Measurements from ENCODE around the gene SLC66A2. TPM values are rescaled to one million over a fixed set of nuclear protein-coding genes. Genes with fewer than 3 reads are reported as not detected.

The SLC66A2 gene
- total RNA-seq, 1 experiment from 2014 or later, result 37.7 TPM

GRCh38 chr18:79899609-79900445 lies 51.6 kb downstream of the SLC66A2 start:
- no peak overlapping the region for H3K27ac ChIP-seq
- H3K9me3 ChIP-seq (replicated peaks), result peaks cover 46% of the 10 kb centered on the region

DNA sequence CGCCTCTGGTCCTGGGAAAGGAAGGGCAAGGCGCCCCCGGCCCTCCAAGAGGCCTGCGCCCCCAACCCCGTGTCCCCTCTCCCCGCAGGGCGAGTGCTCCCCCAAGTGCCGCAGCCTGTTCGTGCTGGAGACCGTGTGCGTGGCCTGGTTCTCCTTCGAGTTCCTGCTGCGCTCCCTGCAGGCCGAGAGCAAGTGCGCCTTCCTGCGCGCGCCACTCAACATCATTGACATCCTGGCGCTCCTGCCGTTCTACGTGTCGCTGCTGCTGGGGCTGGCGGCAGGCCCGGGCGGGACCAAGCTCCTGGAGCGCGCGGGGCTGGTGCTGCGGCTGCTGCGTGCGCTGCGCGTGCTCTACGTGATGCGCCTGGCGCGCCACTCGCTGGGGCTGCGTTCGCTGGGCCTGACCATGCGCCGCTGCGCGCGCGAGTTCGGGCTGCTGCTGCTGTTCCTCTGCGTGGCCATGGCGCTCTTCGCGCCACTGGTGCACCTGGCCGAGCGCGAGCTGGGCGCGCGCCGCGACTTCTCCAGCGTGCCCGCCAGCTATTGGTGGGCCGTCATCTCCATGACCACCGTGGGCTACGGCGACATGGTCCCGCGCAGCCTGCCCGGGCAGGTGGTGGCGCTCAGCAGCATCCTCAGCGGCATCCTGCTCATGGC lies 52.4 kb downstream of the SLC66A2 start:
- Histone ChIP-seq H3K4me1 (replicated peaks) (no peaks in the 10 kb centered on the region), H3K9me3 (replicated peaks) (peaks cover 46% of the 10 kb centered on the region)

More at GRCh38 chr18:79899609-79900445, 51.6 kb downstream of the SLC66A2 start:
- Histone ChIP-seq H3K36me3 (peaks cover 12% of the 10 kb centered on the region), H3K27me3 (replicated peaks) (no peaks in the 10 kb centered on the region), H3K4me3 (no peak overlapping the region), H3K4me1 (replicated peaks) (no peaks in the 10 kb centered on the region)
- peak in 1 of 2 experiments; percentile 34 for DNase-seq (ENCODE audit: low read depth in 1 of 2, low spot score in 2 of 2)

GRCh38 chr18:79897940-79898625 lies 53.4 kb downstream of the SLC66A2 start:
- Histone ChIP-seq H3K36me3 (peaks cover 4% of the 10 kb centered on the region), H3K27ac (no peak overlapping the region), H3K4me3 (no peak overlapping the region), H3K4me1 (replicated peaks) (no peaks in the 10 kb centered on the region), H3K9me3 (replicated peaks) (peaks cover 42% of the 10 kb centered on the region), H3K27me3 (replicated peaks) (no peaks in the 10 kb centered on the region)
- DNase-seq (ENCODE audit: low read depth in 1 of 2, low spot score in 2 of 2), result peak in 1 of 2 experiments; percentile 38

More for the DNA sequence above, 52.4 kb downstream of the SLC66A2 start:
- H3K27ac ChIP-seq, result no peak overlapping the region
- H3K36me3 ChIP-seq, result peaks cover 12% of the 10 kb centered on the region
- no peaks in the 10 kb centered on the region for H3K27me3 ChIP-seq (replicated peaks)
- DNase-seq (ENCODE audit: low read depth in 1 of 2, low spot score in 2 of 2), result peak in 1 of 2 experiments; percentile 34
- H3K4me3 ChIP-seq, result no peak overlapping the region

- Histone ChIP-seq H3K9me3 (replicated peaks) (peaks cover 36% of the 10 kb centered on the region), H3K27ac (no peak overlapping the region), H3K36me3 (no peaks in the 10 kb centered on the region), H3K4me3 (no peak overlapping the region), H3K27me3 (replicated peaks) (no peaks in the 10 kb centered on the region), H3K4me1 (replicated peaks) (no peaks in the 10 kb centered on the region)
- no peak for DNase-seq (ENCODE audit: low read depth in 1 of 2, low spot score in 2 of 2)
These were observed 54.7 kb downstream of the SLC66A2 start for GRCh38 chr18:79896738-79897137.

GRCh38 chr18:79890674-79891073 lies 60.8 kb downstream of the SLC66A2 start:
- H3K4me1 ChIP-seq (replicated peaks), result no peaks in the 10 kb centered on the region
- peaks cover 10% of the 10 kb centered on the region for H3K9me3 ChIP-seq (replicated peaks)
- no peak overlapping the region for H3K27ac ChIP-seq
- no peak for DNase-seq (ENCODE audit: low read depth in 1 of 2, low spot score in 2 of 2)
- H3K36me3 ChIP-seq, result no peaks in the 10 kb centered on the region
- H3K27me3 ChIP-seq (replicated peaks), result no peaks in the 10 kb centered on the region
- no peak overlapping the region for H3K4me3 ChIP-seq

GRCh38 chr18:79889569-79889968 lies 61.9 kb downstream of the SLC66A2 start:
- Histone ChIP-seq H3K36me3 (no peaks in the 10 kb centered on the region), H3K27ac (no peak overlapping the region), H3K9me3 (replicated peaks) (peaks cover 12% of the 10 kb centered on the region), H3K4me1 (replicated peaks) (no peaks in the 10 kb centered on the region), H3K4me3 (no peak overlapping the region), H3K27me3 (replicated peaks) (no peaks in the 10 kb centered on the region)
- peak in 1 of 2 experiments; percentile 31 for DNase-seq (ENCODE audit: low read depth in 1 of 2, low spot score in 2 of 2)

GRCh38 chr18:79888016-79888415 lies 63.4 kb downstream of the SLC66A2 start:
- H3K4me1 ChIP-seq (replicated peaks), result no peaks in the 10 kb centered on the region
- peak in 1 of 2 experiments; percentile 30 for DNase-seq (ENCODE audit: low read depth in 1 of 2, low spot score in 2 of 2)
- H3K27ac ChIP-seq, result no peak overlapping the region
- H3K27me3 ChIP-seq (replicated peaks), result no peaks in the 10 kb centered on the region
- no peak overlapping the region for H3K4me3 ChIP-seq
- H3K9me3 ChIP-seq (replicated peaks), result peaks cover 12% of the 10 kb centered on the region
- H3K36me3 ChIP-seq, result no peaks in the 10 kb centered on the region

GRCh38 chr18:79887181-79888000 lies 64.1 kb downstream of the SLC66A2 start:
- Histone ChIP-seq H3K4me3 (no peak overlapping the region), H3K4me1 (replicated peaks) (no peaks in the 10 kb centered on the region), H3K9me3 (replicated peaks) (peaks cover 12% of the 10 kb centered on the region), H3K36me3 (no peaks in the 10 kb centered on the region), H3K27ac (no peak overlapping the region), H3K27me3 (replicated peaks) (no peaks in the 10 kb centered on the region)
- DNase-seq (ENCODE audit: low read depth in 1 of 2, low spot score in 2 of 2), result peak in 1 of 2 experiments; percentile 35

DNA sequence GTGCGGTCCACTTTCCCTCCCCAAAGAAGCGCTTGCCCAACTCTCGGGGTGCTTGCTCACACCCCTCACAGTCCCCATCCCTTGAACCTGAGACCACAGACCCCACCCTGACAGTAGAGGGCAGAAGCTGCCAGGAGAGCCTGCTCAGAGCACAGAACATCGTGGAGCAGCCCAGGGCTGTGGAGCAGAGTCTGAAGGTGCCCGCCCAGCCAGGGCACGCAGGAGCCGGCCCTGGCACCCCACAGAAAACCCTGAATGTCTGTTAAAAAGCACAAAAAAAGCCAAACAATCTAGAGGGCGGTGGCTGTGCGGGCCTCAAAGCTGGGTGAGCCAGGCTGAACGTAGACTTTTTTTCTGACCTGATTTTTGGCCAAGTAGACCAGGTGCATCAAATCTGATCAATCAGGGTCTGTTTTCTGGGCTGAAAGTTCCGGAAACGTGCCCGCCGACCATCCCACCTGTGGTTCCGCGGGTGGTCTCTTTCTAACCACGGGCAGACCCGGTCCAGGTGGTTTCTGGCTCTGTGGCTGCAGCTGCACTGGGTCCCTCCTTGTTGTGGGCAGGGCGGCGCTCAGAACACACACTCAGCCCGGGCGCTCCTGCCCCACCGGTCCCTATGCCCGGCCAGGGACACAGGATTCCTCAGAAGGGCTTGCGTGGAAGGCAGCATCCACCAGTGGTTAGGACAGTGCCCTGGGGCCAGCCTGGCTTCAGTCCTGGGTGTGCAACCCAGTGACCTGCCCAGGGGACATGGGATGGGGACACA lies 66.3 kb downstream of the SLC66A2 start:
- Histone ChIP-seq H3K4me3 (no peak overlapping the region), H3K4me1 (replicated peaks) (no peaks in the 10 kb centered on the region), H3K9me3 (replicated peaks) (peaks cover 6% of the 10 kb centered on the region), H3K36me3 (no peaks in the 10 kb centered on the region), H3K27me3 (replicated peaks) (no peaks in the 10 kb centered on the region), H3K27ac (no peak overlapping the region)
- no peak for DNase-seq (ENCODE audit: low read depth in 1 of 2, low spot score in 2 of 2)

DNA sequence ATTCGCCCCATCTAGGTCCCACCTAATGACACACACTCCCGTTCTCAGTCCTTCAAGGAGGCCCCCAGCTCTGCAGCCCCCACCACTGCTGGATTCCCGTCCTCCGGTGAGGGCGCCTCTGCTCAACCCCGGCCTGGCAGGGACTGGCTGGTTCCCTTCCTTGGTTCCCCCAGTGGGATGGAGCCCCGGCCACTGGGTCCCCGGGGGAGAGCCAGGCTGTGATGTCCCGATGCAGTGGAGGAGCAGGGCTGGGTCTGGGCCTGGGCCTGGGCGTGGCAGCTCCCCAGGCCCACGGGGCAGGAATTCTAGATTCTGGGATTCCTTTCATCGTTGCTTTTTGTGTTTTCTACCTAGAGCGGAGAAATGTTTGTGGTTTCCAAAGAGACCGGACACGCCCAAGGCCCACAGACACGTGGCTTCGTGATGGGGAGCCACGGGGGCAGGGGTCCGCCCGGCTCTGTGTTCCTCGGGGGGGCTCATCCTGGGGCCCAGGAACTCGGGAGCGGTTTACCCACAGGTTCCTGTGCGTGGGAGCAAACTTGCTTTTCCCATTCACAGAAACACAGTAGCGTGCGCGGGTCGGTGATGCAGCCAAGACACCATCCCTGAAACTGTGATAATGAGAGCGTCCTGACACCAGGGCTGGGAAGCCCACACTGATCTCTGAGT lies 67.0 kb downstream of the SLC66A2 start:
- H3K27ac ChIP-seq, result no peak overlapping the region
- H3K36me3 ChIP-seq, result no peaks in the 10 kb centered on the region
- H3K4me1 ChIP-seq (replicated peaks), result no peaks in the 10 kb centered on the region
- no peaks in the 10 kb centered on the region for H3K27me3 ChIP-seq (replicated peaks)
- H3K4me3 ChIP-seq, result no peak overlapping the region
- DNase-seq (ENCODE audit: low read depth in 1 of 2, low spot score in 2 of 2), result no peak
- H3K9me3 ChIP-seq (replicated peaks), result peaks cover 3% of the 10 kb centered on the region

DNA sequence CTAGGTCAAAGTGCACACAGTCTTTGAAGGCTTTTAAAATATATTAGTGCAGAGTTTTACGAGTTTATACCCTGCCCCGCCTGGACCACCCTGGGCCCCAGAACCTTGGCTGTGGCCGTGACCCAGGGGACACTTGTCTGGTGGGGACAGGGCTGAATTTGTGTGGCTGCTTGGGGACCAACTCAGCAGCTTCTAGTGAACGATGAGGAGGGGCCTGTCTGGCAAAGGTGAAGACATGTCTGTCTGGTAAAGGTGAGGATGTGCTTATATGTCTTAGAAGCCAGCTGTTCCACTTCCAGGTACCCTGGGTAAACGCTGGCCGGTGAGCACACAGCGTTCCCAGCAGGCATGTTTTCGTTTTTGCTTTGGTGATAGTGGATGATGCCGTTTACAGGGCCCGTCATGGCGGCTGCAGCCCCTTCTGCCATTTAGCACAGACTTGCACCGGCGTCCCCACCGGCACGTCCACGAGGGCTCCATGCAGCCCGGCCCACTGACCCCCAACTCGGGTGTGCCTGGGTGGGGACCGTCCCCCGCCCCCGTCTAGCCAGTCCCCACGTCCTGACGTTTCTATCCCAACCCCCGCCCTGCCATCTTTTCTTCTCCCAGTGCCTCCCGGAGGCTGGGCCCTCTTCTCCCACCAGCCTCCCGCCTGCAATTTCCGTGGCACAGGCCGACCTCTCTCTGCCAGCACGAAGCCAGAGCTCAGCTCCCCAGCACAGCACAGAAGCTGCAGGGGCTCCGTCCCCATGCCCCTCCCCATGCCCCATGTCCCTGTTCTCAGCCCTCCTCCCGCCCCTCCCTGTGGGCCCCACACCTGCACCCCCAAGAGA lies 67.8 kb downstream of the SLC66A2 start:
- Histone ChIP-seq H3K4me3 (no peak overlapping the region), H3K36me3 (no peaks in the 10 kb centered on the region), H3K4me1 (replicated peaks) (no peaks in the 10 kb centered on the region), H3K27ac (no peak overlapping the region), H3K27me3 (replicated peaks) (no peaks in the 10 kb centered on the region), H3K9me3 (replicated peaks) (peaks cover 2% of the 10 kb centered on the region)
- DNase-seq (ENCODE audit: low read depth in 1 of 2, low spot score in 2 of 2), result peak in 1 of 2 experiments; percentile 37
